ENCODE data around the gene GRK3. TPM values are rescaled to one million over a fixed set of nuclear protein-coding genes. Genes with fewer than 3 reads are reported as not detected.
"Not testable (repeated sequence)": the region's sequence is repeated elsewhere in the genome, so short reads cannot be mapped to it uniquely, and the experiment has no call there.

Gene GRK3
- total RNA-seq, 1 donor from 2014 or later = 26.0 TPM

DNA sequence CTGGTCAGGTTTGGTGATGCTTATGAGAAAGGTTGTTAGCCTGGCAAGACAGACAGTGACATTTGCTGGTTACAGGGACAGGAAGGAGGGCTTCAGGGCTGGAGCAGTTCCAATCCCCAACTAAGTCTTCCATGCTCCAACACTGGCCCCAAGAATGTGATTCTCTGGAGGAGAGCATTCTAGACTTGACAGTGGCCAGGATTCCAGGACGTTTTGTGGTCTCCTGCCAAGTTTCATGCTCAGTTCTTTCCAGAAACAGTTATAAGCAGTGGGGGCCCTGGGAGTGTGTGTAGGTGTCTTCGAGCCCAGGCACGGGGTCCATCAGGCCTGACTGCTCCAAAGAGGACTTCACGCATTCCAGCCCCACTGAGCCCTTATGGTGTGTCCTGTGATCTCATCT lies 8.9 kb upstream of the GRK3 start:
- H3K36me3 Mint-ChIP-seq (ENCODE audit: insufficient read depth) = no peaks in the 10 kb centered on the region
- DNase-seq (ENCODE audit: low spot score, unreplicated experiment) = no peak
- H3K4me1 Mint-ChIP-seq (ENCODE audit: low read depth) = peaks cover 10% of the 10 kb centered on the region
- H3K4me3 Mint-ChIP-seq (ENCODE audit: low read depth) = no peak overlapping the region
- TF ChIP-seq CTCF (IDR thresholded peaks at IDR 0.05; ENCODE audit: unreplicated experiment) = no peak
- peaks cover 7% of the 10 kb centered on the region for H3K27me3 Mint-ChIP-seq
- H3K9me3 Mint-ChIP-seq (ENCODE audit: low read depth) = no peaks in the 10 kb centered on the region
- no peak overlapping the region for H3K27ac Mint-ChIP-seq

GRCh38 chr22:25557218-25557617 lies 7.3 kb upstream of the GRK3 start:
- H3K27me3 Mint-ChIP-seq = peaks cover 12% of the 10 kb centered on the region
- no peak overlapping the region for H3K27ac Mint-ChIP-seq
- H3K36me3 Mint-ChIP-seq (ENCODE audit: insufficient read depth) = no peaks in the 10 kb centered on the region
- H3K4me3 Mint-ChIP-seq (ENCODE audit: low read depth) = no peak overlapping the region
- no peak for TF ChIP-seq CTCF (IDR thresholded peaks at IDR 0.05; ENCODE audit: unreplicated experiment)
- no peak for DNase-seq (ENCODE audit: low spot score, unreplicated experiment)
- no peaks in the 10 kb centered on the region for H3K9me3 Mint-ChIP-seq (ENCODE audit: low read depth)
- peaks cover 10% of the 10 kb centered on the region for H3K4me1 Mint-ChIP-seq (ENCODE audit: low read depth)

- no peak overlapping the region for H3K27ac Mint-ChIP-seq
- TF ChIP-seq CTCF (IDR thresholded peaks at IDR 0.05; ENCODE audit: unreplicated experiment) = no peak
- no peak for DNase-seq (ENCODE audit: low spot score, unreplicated experiment)
- no peaks in the 10 kb centered on the region for H3K36me3 Mint-ChIP-seq (ENCODE audit: insufficient read depth)
- H3K27me3 Mint-ChIP-seq = peaks cover 20% of the 10 kb centered on the region
- no peak overlapping the region for H3K4me3 Mint-ChIP-seq (ENCODE audit: low read depth)
- H3K9me3 Mint-ChIP-seq (ENCODE audit: low read depth) = no peaks in the 10 kb centered on the region
- peaks cover 13% of the 10 kb centered on the region for H3K4me1 Mint-ChIP-seq (ENCODE audit: low read depth)
Observed at GRCh38 chr22:25558341-25558740, 6.1 kb upstream of the GRK3 start.

GRCh38 chr22:25559910-25560309 lies 4.6 kb upstream of the GRK3 start:
- Mint-ChIP-seq H3K27me3 (peaks cover 27% of the 10 kb centered on the region), H3K4me1 (ENCODE audit: low read depth) (peaks cover 14% of the 10 kb centered on the region)
- not testable (repeated sequence) for H3K9me3 Mint-ChIP-seq (ENCODE audit: low read depth); DNase-seq (ENCODE audit: low spot score, unreplicated experiment); H3K36me3 Mint-ChIP-seq (ENCODE audit: insufficient read depth); H3K27ac Mint-ChIP-seq; H3K4me3 Mint-ChIP-seq (ENCODE audit: low read depth)

DNA sequence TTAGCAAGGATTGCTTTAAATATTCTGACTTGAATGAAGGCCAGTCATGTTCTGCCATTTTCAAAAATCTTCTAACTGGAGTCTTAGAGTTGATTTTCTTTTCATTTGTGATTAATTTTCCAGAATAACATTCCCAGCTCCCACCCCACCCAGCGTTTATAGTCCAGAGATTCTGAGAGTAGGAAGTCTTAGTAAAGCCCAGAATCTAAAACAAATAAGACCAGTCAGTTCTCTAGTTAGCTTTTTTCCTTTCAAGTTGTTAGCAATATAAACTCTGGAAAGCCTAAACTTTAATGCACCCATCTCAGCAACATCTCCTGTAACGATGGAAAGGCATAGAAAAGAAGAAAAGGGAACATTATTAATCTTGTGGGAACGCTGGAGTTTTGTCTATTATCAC lies 3.3 kb upstream of the GRK3 start:
- not testable (repeated sequence) for H3K36me3 Mint-ChIP-seq (ENCODE audit: insufficient read depth); H3K4me3 Mint-ChIP-seq (ENCODE audit: low read depth); DNase-seq (ENCODE audit: low spot score, unreplicated experiment); H3K9me3 Mint-ChIP-seq (ENCODE audit: low read depth)
- H3K27ac Mint-ChIP-seq = peak overlapping the region; percentile 69
- H3K4me1 Mint-ChIP-seq (ENCODE audit: low read depth) = peaks cover 18% of the 10 kb centered on the region
- peaks cover 27% of the 10 kb centered on the region for H3K27me3 Mint-ChIP-seq

- H3K4me3 Mint-ChIP-seq (ENCODE audit: low read depth) = not testable (repeated sequence)
- peaks cover 27% of the 10 kb centered on the region for H3K27me3 Mint-ChIP-seq
Observed at GRCh38 chr22:25561927-25562326, 2.5 kb upstream of the GRK3 start.

GRCh38 chr22:25562966-25563760 lies 1.3 kb upstream of the GRK3 start:
- Mint-ChIP-seq H3K4me3 (ENCODE audit: low read depth) (peak overlapping the region; percentile 86), H3K4me1 (ENCODE audit: low read depth) (peaks cover 33% of the 10 kb centered on the region), H3K27me3 (peaks cover 24% of the 10 kb centered on the region)
- DNase-seq (ENCODE audit: low spot score, unreplicated experiment); H3K27ac Mint-ChIP-seq; H3K9me3 Mint-ChIP-seq (ENCODE audit: low read depth); H3K36me3 Mint-ChIP-seq (ENCODE audit: insufficient read depth): not testable (repeated sequence)

More at GRCh38 chr22:25561927-25562326, 2.5 kb upstream of the GRK3 start:
- H3K36me3 Mint-ChIP-seq (ENCODE audit: insufficient read depth); H3K9me3 Mint-ChIP-seq (ENCODE audit: low read depth); H3K27ac Mint-ChIP-seq; DNase-seq (ENCODE audit: low spot score, unreplicated experiment): not testable (repeated sequence)
- peaks cover 24% of the 10 kb centered on the region for H3K4me1 Mint-ChIP-seq (ENCODE audit: low read depth)

All from progenitor cell of endocrine pancreas (in vitro differentiated cells).